ENCODE measurements around the gene ARHGAP1.
A peak's percentile ranks its signal among the peaks of the same experiment; 100 is the strongest.

Gene ARHGAP1

DNA sequence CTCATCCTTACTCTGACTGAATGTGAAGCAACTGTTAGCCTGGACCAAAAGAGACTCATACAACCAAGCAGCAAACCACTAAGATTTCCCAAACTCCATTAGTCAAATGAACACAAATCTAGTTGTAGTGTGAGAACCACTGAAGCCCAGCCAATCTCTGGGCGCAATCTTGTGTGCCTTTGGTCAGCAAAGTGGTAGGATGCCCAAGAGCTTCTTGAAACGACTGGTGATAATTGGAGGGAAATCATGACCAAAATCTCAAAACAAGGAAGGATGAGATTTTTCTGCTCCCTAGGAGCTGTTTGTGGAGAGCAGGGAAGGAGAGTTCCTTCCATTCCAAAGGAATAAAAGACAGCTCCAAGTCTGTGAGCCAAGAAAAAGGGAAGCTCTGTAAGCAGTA lies 42.6 kb upstream of the ARHGAP1 start:
- Mint-ChIP-seq H3K27ac (peak overlapping the region; percentile 32), H3K36me3 (ENCODE audit: low read depth) (peaks cover 79% of the 10 kb centered on the region), H3K4me1 (no peaks in the 10 kb centered on the region), H3K9me3 (no peaks in the 10 kb centered on the region), H3K4me3 (no peak overlapping the region), H3K27me3 (ENCODE audit: low read depth, poor library complexity) (peaks cover 3% of the 10 kb centered on the region)
- DNase-seq = no peak
- TF ChIP-seq, protein P1, sequence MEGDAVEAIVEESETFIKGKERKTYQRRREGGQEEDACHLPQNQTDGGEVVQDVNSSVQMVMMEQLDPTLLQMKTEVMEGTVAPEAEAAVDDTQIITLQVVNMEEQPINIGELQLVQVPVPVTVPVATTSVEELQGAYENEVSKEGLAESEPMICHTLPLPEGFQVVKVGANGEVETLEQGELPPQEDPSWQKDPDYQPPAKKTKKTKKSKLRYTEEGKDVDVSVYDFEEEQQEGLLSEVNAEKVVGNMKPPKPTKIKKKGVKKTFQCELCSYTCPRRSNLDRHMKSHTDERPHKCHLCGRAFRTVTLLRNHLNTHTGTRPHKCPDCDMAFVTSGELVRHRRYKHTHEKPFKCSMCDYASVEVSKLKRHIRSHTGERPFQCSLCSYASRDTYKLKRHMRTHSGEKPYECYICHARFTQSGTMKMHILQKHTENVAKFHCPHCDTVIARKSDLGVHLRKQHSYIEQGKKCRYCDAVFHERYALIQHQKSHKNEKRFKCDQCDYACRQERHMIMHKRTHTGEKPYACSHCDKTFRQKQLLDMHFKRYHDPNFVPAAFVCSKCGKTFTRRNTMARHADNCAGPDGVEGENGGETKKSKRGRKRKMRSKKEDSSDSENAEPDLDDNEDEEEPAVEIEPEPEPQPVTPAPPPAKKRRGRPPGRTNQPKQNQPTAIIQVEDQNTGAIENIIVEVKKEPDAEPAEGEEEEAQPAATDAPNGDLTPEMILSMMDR (IDR thresholded peaks at IDR 0.05) = no peak

DNA sequence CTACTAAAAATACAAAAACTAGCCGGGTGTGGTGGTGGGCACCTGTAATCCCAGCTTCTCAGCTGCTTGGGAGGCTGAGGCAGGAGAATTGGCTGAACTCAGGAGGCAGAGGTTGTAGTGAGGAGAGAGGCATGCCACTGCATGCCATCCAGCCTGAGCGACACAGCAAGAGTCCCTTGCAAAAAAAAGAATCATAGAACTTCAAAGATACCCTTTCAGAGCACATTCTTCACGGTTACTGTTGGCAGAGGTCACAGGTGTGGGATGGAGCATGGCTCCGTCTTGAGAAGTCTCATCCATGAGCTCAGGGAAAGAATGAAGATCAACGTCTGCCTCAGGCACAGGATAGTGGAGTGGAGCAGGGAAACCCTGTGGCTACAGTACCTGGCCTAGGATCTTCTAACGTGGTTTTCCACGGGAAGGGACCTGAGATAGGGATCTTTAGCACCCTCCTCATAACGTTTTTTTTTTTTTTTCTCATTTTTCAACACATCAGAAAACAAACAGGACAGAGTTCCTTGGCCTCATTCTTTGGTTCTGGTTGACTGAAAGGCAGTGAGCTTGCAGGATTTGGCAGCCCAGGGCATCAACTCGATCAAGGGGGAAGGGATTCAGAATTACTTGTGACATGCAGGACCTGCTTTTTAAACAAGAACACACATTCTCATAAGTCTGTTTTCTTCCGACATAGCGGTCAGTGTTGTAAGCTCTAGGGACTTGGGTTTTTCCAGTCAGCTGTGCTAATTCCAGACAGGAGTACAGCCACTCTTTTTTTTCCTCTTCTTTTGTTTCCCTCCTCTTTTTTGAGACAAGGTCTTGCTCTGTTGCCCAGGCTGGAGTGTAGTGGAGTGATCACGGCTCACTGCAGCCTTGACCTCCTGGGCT lies 41.4 kb upstream of the ARHGAP1 start:
- H3K4me3 Mint-ChIP-seq = no peak overlapping the region
- peak overlapping the region; percentile 96 for H3K27ac Mint-ChIP-seq
- peaks cover 3% of the 10 kb centered on the region for H3K27me3 Mint-ChIP-seq (ENCODE audit: low read depth, poor library complexity)
- H3K36me3 Mint-ChIP-seq (ENCODE audit: low read depth) = peaks cover 69% of the 10 kb centered on the region
- H3K9me3 Mint-ChIP-seq = no peaks in the 10 kb centered on the region
- no peaks in the 10 kb centered on the region for H3K4me1 Mint-ChIP-seq
- DNase-seq = no peak
- TF ChIP-seq, protein P1 (IDR thresholded peaks at IDR 0.05) = no peak

DNA sequence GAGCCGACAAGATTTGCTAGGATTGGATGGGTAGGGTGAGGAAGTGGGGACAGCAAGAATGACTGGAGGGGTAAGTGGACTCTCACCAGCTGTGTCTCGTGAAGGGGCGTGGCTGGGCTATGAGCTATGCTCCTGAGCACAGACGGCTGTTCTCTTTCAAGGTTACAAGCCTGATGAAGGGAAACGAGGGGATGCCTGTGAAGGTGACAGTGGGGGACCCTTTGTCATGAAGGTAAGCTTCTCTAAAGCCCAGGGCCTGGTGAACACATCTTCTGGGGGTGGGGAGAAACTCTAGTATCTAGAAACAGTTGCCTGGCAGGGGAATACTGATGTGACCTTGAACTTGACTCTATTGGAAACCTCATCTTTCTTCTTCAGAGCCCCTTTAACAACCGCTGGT lies 38.5 kb upstream of the ARHGAP1 start:
- TF ChIP-seq, protein P1 (IDR thresholded peaks at IDR 0.05) = no peak
- no peaks in the 10 kb centered on the region for H3K9me3 Mint-ChIP-seq
- H3K36me3 Mint-ChIP-seq (ENCODE audit: low read depth) = peaks cover 43% of the 10 kb centered on the region
- H3K4me1 Mint-ChIP-seq = no peaks in the 10 kb centered on the region
- H3K27me3 Mint-ChIP-seq (ENCODE audit: low read depth, poor library complexity) = peaks cover 3% of the 10 kb centered on the region
- DNase-seq = no peak
- H3K4me3 Mint-ChIP-seq = no peak overlapping the region
- H3K27ac Mint-ChIP-seq = peak overlapping the region; percentile 52

DNA sequence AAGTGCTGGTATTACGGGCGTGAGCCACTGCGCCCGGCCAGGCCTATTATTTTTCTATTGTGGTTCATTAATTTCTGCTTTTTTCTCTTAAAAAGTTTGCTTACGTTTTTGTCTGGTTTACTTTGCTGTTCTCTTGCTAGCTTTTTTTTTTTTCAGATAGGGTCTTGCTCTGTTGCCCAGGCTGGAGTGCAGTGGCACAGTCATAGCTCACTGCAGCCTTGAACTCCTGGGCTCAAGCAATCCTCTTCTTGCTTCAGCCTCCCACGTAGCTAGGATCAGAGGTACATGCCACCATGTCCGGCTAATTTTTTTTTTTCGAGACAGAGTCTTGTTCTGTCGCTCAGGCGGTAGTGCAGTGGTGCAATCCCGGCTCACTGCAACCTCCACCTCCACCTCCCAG lies 37.3 kb upstream of the ARHGAP1 start:
- H3K27ac Mint-ChIP-seq = no peak overlapping the region
- H3K36me3 Mint-ChIP-seq (ENCODE audit: low read depth) = peaks cover 31% of the 10 kb centered on the region
- H3K4me1 Mint-ChIP-seq = no peaks in the 10 kb centered on the region
- TF ChIP-seq, protein P1 (IDR thresholded peaks at IDR 0.05) = no peak
- H3K27me3 Mint-ChIP-seq (ENCODE audit: low read depth, poor library complexity) = peaks cover 3% of the 10 kb centered on the region
- no peak for DNase-seq
- no peak overlapping the region for H3K4me3 Mint-ChIP-seq
- no peaks in the 10 kb centered on the region for H3K9me3 Mint-ChIP-seq

DNA sequence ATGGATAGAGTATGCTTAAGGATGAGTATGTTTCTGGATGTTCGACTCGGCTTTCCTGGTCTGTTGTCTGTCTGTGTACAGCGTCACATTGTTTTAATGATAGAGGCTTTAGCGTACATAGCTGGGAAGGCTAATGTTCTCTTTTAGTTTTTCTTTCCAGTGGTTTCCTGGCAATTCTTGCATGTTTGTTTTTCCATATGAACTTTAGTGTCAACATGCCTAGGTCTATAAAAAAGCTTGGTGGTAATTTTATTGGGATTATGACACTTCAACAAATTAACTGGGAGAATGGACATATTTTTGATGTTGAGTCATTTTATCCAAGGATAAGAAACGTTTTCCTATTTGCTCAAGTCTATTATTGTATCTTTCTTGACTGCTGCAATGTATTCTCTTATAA lies 36.2 kb upstream of the ARHGAP1 start:
- DNase-seq = no peak
- Mint-ChIP-seq H3K27me3 (ENCODE audit: low read depth, poor library complexity) (peaks cover 3% of the 10 kb centered on the region), H3K9me3 (no peaks in the 10 kb centered on the region), H3K4me3 (no peak overlapping the region), H3K36me3 (ENCODE audit: low read depth) (peaks cover 20% of the 10 kb centered on the region), H3K27ac (no peak overlapping the region), H3K4me1 (no peaks in the 10 kb centered on the region)
- TF ChIP-seq, protein P1 (IDR thresholded peaks at IDR 0.05) = no peak

DNA sequence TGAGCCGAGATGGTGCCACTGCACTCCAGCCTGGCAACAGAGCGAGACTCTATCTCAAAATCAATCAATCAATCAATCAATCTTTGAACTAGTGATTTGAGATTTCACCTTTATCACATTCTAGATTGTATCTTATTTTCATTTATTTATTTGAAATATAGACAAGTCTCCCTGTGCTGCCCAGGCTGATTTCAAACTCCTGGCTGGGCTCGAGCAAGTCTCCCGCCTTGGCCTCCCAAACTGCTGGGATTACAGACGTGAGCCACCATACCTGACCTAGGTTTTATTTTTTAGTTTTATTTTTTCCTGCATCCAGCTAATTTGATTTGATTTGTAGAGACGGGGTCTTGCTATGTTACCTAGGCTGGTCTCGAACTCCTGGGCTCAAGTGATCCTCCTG lies 35.7 kb upstream of the ARHGAP1 start:
- Mint-ChIP-seq H3K4me1 (no peaks in the 10 kb centered on the region), H3K4me3 (no peak overlapping the region), H3K9me3 (no peaks in the 10 kb centered on the region), H3K27me3 (ENCODE audit: low read depth, poor library complexity) (peaks cover 3% of the 10 kb centered on the region), H3K36me3 (ENCODE audit: low read depth) (peaks cover 15% of the 10 kb centered on the region), H3K27ac (no peak overlapping the region)
- TF ChIP-seq, protein P1 (IDR thresholded peaks at IDR 0.05) = no peak
- no peak for DNase-seq
